GM12864 (cell line): ENCODE results near the gene NSMF.
A peak's percentile ranks its signal among the peaks of the same experiment; 100 is the strongest.
"Not testable (repeated sequence)": the region's sequence is repeated elsewhere in the genome, so short reads cannot be mapped to it uniquely, and the experiment has no call there.

ENCODE experiments used
- DNase-seq: peaks from one replicate; pipeline ENCODE4 v3.0.0-alpha.2; 2011; ENCODE audit warnings: low read depth
- H3K4me3 ChIP-seq: 2 replicates; pipeline ENCODE4 v1.5.1; 2011; ENCODE audit warnings: mild to moderate bottlenecking, low read depth, low read length, control low read depth
- CTCF ChIP-seq: IDR thresholded peaks from 2 replicates; pipeline ENCODE4 v1.5.1; 2011; ENCODE audit warnings: low read depth, mild to moderate bottlenecking, moderate library complexity, low read length, control low read depth, inconsistent platforms; ENCODE audit errors: missing control alignments

Gene NSMF

GRCh38 chr9:137412431-137412830, 46.7 kb downstream of the NSMF start:
- no peak for DNase-seq
- H3K4me3 ChIP-seq: no peak overlapping the region
- no peak for TF ChIP-seq CTCF

- TF ChIP-seq CTCF: no peak
- H3K4me3 ChIP-seq: peak overlapping the region; percentile 27; the same call in 1 of the 2 replicates
- DNase-seq: peak; percentile 46
These were observed 47.3 kb downstream of the NSMF start for GRCh38 chr9:137411645-137412380.

DNA sequence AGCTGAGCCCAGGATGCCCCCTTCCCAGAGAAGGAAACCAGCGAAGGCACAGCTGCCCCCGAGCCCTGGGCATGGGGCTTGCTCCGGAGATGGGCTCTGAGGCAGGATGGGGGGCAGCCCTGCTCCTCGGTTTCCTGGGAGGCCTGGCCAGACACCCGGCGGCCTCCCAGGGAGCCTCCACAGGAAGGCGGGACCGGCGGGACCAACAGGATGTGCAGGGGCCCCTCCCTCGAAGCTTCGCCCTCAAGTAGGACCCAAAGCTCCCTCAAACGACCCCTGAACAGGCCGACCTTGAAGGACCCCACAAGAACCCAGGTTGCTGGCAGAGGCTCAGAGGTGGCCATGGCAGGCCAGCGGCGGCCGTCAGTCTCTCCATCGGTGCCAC, 47.9 kb downstream of the NSMF start:
- H3K4me3 ChIP-seq: no peak overlapping the region; the same call in 1 of the 2 replicates
- TF ChIP-seq CTCF: no peak
- no peak for DNase-seq

- no peak overlapping the region for H3K4me3 ChIP-seq
- DNase-seq: no peak
- TF ChIP-seq CTCF: no peak
These were observed 48.3 kb downstream of the NSMF start for GRCh38 chr9:137410891-137411249.

GRCh38 chr9:137410236-137410890, 48.8 kb downstream of the NSMF start:
- DNase-seq, H3K4me3 ChIP-seq: not testable (repeated sequence)

DNA sequence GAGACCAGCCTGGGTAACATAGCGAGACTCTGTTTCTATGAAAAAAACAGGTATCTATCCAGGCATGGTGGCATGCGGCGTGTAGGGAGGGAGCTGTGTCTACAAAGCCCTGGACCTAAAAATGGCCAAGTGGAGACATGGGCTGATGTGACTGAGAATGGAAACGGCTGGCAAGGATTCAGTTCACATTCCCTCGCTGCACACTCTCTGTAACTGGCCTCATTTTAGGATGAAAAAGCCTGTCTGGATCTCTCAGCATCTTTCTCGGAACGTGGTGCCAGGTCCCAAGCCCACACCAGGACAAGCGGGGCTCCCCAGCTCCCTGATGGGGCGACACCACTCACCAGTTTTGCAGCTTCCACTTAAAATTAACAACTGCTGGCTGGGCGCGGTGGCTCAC, 49.6 kb downstream of the NSMF start:
- TF ChIP-seq CTCF: no peak
- no peak for DNase-seq

DNA sequence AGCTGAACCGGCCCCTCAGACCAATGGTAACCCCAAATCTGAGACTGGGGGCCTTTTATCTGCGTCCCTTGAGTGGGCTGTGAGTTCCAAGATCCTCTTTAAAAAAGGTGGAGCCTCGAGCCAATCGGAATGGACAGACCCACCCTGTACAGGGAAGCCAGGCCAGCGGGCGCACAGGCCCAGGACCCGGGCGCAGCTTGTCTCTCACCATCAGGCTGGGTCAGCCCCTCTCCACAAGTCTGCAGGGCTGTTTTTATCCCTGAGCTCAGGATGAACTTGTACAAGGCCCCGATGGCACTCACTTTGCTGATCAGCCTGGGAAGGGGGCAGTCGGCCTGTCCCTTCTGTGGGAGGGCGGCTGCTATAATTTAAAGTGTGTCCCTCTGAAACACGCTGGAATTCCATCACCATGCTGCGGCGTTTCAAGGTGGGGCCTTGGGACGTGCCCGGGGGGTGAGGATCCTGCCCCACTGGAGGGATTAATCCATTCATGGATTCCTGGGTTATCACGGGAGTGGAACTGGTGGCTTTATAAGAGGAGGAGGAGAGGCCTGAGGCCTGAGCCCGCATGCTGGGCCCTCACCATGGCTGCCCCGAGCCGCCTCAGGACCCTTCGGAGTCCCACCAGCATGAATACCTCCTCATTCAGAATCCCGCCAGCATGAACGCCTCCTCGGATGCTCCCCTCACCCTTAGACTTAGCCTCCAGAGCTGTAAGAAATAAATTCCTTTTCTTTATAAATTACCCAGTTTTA, 50.3 kb downstream of the NSMF start:
- no peak for DNase-seq
- no peak overlapping the region for H3K4me3 ChIP-seq
- no peak for TF ChIP-seq CTCF

More for the DNA sequence above, 49.6 kb downstream of the NSMF start:
- no peak overlapping the region for H3K4me3 ChIP-seq
